Smooth muscle cell (in vitro differentiated cells): ENCODE data around the gene THYN1. TPM values are rescaled to one million over a fixed set of nuclear protein-coding genes. Genes with fewer than 3 reads are reported as not detected.

Source experiments
- DNase-seq: peaks from one replicate; lab custom pipeline; 2025; ENCODE audit not compliant: unreplicated experiment; lab: John Stamatoyannopoulos, UW
- H2AFZ ChIP-seq: fragments of 200-600 bp; sonication (generic); 2 replicates; pipeline ENCODE4 v1.6.0; 2016; ENCODE audit warnings: antibody characterized with exemption, low read depth, mild to moderate bottlenecking
- H3F3A ChIP-seq: fragments of 200-600 bp; sonication (generic); 2 replicates; pipeline ENCODE4 v1.6.0; 2017; ENCODE audit warnings: antibody characterized with exemption, low read depth
- H3K27ac ChIP-seq: fragments of 200-600 bp; sonication (generic); 2 replicates; pipeline ENCODE4 v1.5.1; 2016; ENCODE audit warnings: low read depth, mild to moderate bottlenecking
- H3K27me3 ChIP-seq: fragments of 200-600 bp; sonication (generic); 2 replicates; pipeline ENCODE4 v1.6.1; 2016; ENCODE audit warnings: low read depth, mild to moderate bottlenecking
- H3K36me3 ChIP-seq: fragments of 200-600 bp; sonication (generic); 2 replicates; pipeline ENCODE4 v1.5.1; 2016; ENCODE audit warnings: low read depth
- H3K4me1 ChIP-seq: fragments of 200-600 bp; sonication (generic); 2 replicates; pipeline ENCODE4 v1.5.1; 2016; ENCODE audit warnings: low read depth
- H3K4me2 ChIP-seq: fragments of 200-600 bp; sonication (generic); 2 replicates; pipeline ENCODE4 v1.6.0; 2016; ENCODE audit warnings: mild to moderate bottlenecking
- H3K4me3 ChIP-seq: fragments of 200-600 bp; sonication (generic); 2 replicates; pipeline ENCODE4 v1.5.1; 2016; ENCODE audit warnings: mild to moderate bottlenecking
- H3K79me2 ChIP-seq: fragments of 200-600 bp; sonication (generic); 2 replicates; pipeline ENCODE4 v1.6.0; 2016; ENCODE audit warnings: low read depth, mild to moderate bottlenecking
- H3K9ac ChIP-seq: fragments of 200-600 bp; sonication (generic); 2 replicates; pipeline ENCODE4 v1.6.0; 2016; ENCODE audit warnings: low read depth
- H3K9me3 ChIP-seq: fragments of 200-600 bp; sonication (generic); replicated peaks from 2 replicates; pipeline ENCODE4 v1.5.1; 2016; ENCODE audit warnings: low read depth
- H4K20me1 ChIP-seq: fragments of 200-600 bp; sonication (generic); 2 replicates; pipeline ENCODE4 v1.6.0; 2016; ENCODE audit warnings: low read depth
- CTCF ChIP-seq: fragments of 200-600 bp; sonication (generic); IDR thresholded peaks from 2 replicates; pipeline ENCODE4 v1.5.1; 2017; ENCODE audit warnings: borderline replicate concordance, mild to moderate bottlenecking, antibody characterized with exemption; ENCODE audit not compliant: insufficient read depth, poor library complexity, severe bottlenecking
- WGBS: methylation state at CpG from one replicate; pipeline ENCODE4 v1.1.7; 2016; ENCODE audit warnings: low lambda C conversion rate; 5-methylcytosine and 5-hydroxymethylcytosine counted together
- polyA plus RNA-seq: library from polyadenylated mRNA; unstranded; fragments of >200 nt; fragmentation: Nextera tagmentation; extraction: Ambion mirVana; gene quantifications from 2 replicates; pipeline ENCODE4 v1.2.1, GENCODE V29; 2016
- total RNA-seq: library from RNA; depleted of rRNA; stranded (reverse); fragments of >200 nt; gene quantifications from 2 replicates; pipeline ENCODE4 v1.2.3, GENCODE V29; 2014

THYN1 gene
- total and polyA plus RNA-seq, 2 experiments from 2014 or later, result 41.3 to 49.7 TPM

GRCh38 chr11:134261626-134262488 is 8.7 kb upstream of the THYN1 start:
- no peak overlapping the region for H2AFZ ChIP-seq

GRCh38 chr11:134260983-134261382 is 7.8 kb upstream of the THYN1 start:
- Histone ChIP-seq H3K36me3 (no peaks in the 10 kb centered on the region), H3K79me2 (no peaks in the 10 kb centered on the region), H3K4me2 (no peak overlapping the region), H2AFZ (no peak overlapping the region), H3K9me3 (no peaks in the 10 kb centered on the region), H3K9ac (no peak overlapping the region), H3F3A (no peaks in the 10 kb centered on the region), H3K27me3 (no peaks in the 10 kb centered on the region), H3K4me3 (no peak overlapping the region), H3K27ac (no peak overlapping the region), H3K4me1 (no peaks in the 10 kb centered on the region), H4K20me1 (no peaks in the 10 kb centered on the region)
- TF ChIP-seq CTCF, result no peak
- WGBS, result 94% methylated on average over 12 of the region's 16 CpGs
- DNase-seq, result no peak

More at GRCh38 chr11:134261626-134262488, 8.7 kb upstream of the THYN1 start:
- Histone ChIP-seq H3K4me3 (no peak overlapping the region), H3K36me3 (no peaks in the 10 kb centered on the region), H3K9me3 (no peaks in the 10 kb centered on the region), H3K9ac (no peak overlapping the region), H3K4me2 (no peak overlapping the region), H3K79me2 (no peaks in the 10 kb centered on the region), H3F3A (no peaks in the 10 kb centered on the region), H3K27me3 (no peaks in the 10 kb centered on the region), H4K20me1 (no peaks in the 10 kb centered on the region), H3K27ac (no peak overlapping the region), H3K4me1 (no peaks in the 10 kb centered on the region)
- TF ChIP-seq CTCF, result peak; percentile 48
- DNase-seq, result no peak
- WGBS, result 91% methylated on average over 14 of the region's 14 CpGs

- DNase-seq, result no peak
- H3F3A ChIP-seq, result no peaks in the 10 kb centered on the region
- no peak overlapping the region for H3K4me3 ChIP-seq
- H3K9ac ChIP-seq, result no peak overlapping the region
- no peaks in the 10 kb centered on the region for H3K27me3 ChIP-seq
- H3K9me3 ChIP-seq, result no peaks in the 10 kb centered on the region
- no peak for TF ChIP-seq CTCF
- H3K36me3 ChIP-seq, result no peaks in the 10 kb centered on the region
- H3K4me2 ChIP-seq, result no peak overlapping the region
- H4K20me1 ChIP-seq, result no peaks in the 10 kb centered on the region
- no peaks in the 10 kb centered on the region for H3K79me2 ChIP-seq
- H3K27ac ChIP-seq, result no peak overlapping the region
- H3K4me1 ChIP-seq, result no peaks in the 10 kb centered on the region
- no peak overlapping the region for H2AFZ ChIP-seq
These were observed 7.4 kb upstream of the THYN1 start for GRCh38 chr11:134260503-134260902.

- no peak overlapping the region for H3K4me2 ChIP-seq
- no peak overlapping the region for H2AFZ ChIP-seq
- no peak overlapping the region for H3K4me3 ChIP-seq
- H3K79me2 ChIP-seq, result peaks cover 13% of the 10 kb centered on the region
- no peaks in the 10 kb centered on the region for H3K36me3 ChIP-seq
- no peak overlapping the region for H3K27ac ChIP-seq
- no peaks in the 10 kb centered on the region for H4K20me1 ChIP-seq
- H3K9me3 ChIP-seq, result no peaks in the 10 kb centered on the region
- DNase-seq, result no peak
- no peaks in the 10 kb centered on the region for H3K27me3 ChIP-seq
- no peak for TF ChIP-seq CTCF
- no peak overlapping the region for H3K9ac ChIP-seq
- H3K4me1 ChIP-seq, result peaks cover 8% of the 10 kb centered on the region
- WGBS, result 91% methylated on average over 4 of the region's 4 CpGs
- no peaks in the 10 kb centered on the region for H3F3A ChIP-seq
These were observed 5.4 kb upstream of the THYN1 start for GRCh38 chr11:134258577-134258976.
